SK-N-MC (cell line): ENCODE measurements around the gene PRX.
A peak's percentile ranks its signal among the peaks of the same experiment; 100 is the strongest.

ENCODE experiments used
- DNase-seq: peaks from one replicate; pipeline ENCODE4 v3.0.0-alpha.2; 2011; ENCODE audit warnings: low read depth, low spot score
- H3K27ac ChIP-seq: fragments of 200-600 bp; sonication (generic); 2 replicates; pipeline ENCODE4 v1.5.1; 2016; ENCODE audit warnings: mixed run types
- H3K36me3 ChIP-seq: fragments of 200-600 bp; sonication (generic); 2 replicates; pipeline ENCODE4 v1.6.1; 2017; ENCODE audit warnings: antibody characterized with exemption, low read length, mixed read lengths; ENCODE audit not compliant: insufficient read depth
- H3K4me3 ChIP-seq: fragments of 200-600 bp; sonication (generic); 2 replicates; pipeline ENCODE4 v1.5.1; 2016
- H3K9ac ChIP-seq: fragments of 200-600 bp; sonication (generic); 2 replicates; pipeline ENCODE4 v1.8.0; 2017; ENCODE audit warnings: mixed run types, mixed read lengths; ENCODE audit not compliant: insufficient read length
- H3K9me3 ChIP-seq: fragments of 200-600 bp; sonication (generic); 2 replicates; pipeline ENCODE4 v1.6.1; 2017; ENCODE audit warnings: low read depth, mild to moderate bottlenecking, antibody characterized with exemption, low read length, moderate library complexity, mixed read lengths
- EZH2 ChIP-seq: fragments of 200-600 bp; sonication (generic); IDR thresholded peaks from one replicate; pipeline ENCODE4 v1.6.1; 2017; ENCODE audit warnings: antibody characterized with exemption
- FOXP2 ChIP-seq: optimal IDR thresholded peaks from 2 replicates; pipeline ENCODE3; 2011; ENCODE audit warnings: mild to moderate bottlenecking, moderate library complexity; ENCODE audit not compliant: insufficient read depth; ENCODE audit errors: extremely low read length, control extremely low read depth
- POLR2AphosphoS5 ChIP-seq: IDR thresholded peaks from 2 replicates; pipeline ENCODE4 v1.6.1; 2012; ENCODE audit warnings: mild to moderate bottlenecking, low read depth, low read length, borderline replicate concordance

The PRX gene

DNA sequence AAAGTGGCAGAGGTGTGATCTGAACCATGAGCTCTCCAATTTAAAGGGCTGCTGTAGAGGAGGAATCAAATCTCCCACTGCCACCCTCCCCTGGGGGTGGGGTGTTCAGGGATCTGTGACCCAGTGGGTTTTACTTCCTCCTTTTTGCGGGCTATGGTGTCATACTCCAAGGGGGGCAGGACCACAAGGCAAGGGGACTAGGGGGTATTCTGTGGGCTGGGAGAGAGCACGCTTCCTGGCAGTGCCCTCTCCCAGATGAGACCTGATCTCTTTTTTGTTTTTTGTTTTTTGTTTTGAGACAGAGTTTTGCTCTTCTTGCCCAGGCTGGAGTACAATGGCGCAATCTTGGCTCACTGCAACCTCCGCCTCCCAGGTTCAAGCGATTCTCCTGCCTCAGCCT, 54.4 kb downstream of the PRX start:
- Histone ChIP-seq H3K4me3 (no peak overlapping the region), H3K27ac (no peak overlapping the region), H3K36me3 (no peaks in the 10 kb centered on the region), H3K9me3 (no peaks in the 10 kb centered on the region), H3K9ac (no peak overlapping the region)
- no peak for DNase-seq
- no peak for TF ChIP-seq FOXP2
- TF ChIP-seq POLR2AphosphoS5: no peak
- TF ChIP-seq EZH2: no peak

DNA sequence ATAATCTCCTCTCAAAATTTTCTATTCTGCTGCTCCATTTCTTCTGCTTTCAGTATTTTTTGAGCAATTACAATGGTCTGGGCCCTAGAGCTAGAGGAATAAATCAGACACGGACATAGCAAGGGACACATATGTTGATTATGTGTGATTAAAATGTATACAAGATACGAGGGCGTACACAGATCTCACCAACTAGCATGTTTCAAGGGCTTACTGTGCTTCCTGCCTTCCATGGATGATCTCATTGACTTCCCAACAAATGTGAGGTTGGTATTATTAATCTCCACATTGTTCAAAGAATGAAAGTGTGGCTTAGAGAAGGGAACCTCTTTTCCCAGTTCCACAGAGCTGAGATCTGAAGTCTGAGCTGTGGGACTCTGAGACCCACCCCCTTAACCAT, 55.5 kb downstream of the PRX start:
- H3K36me3 ChIP-seq: no peaks in the 10 kb centered on the region
- no peak for DNase-seq
- peak overlapping the region; percentile 45; the same call in 1 of the 2 replicates for H3K27ac ChIP-seq
- no peak overlapping the region for H3K4me3 ChIP-seq
- TF ChIP-seq POLR2AphosphoS5: no peak
- TF ChIP-seq EZH2: no peak
- TF ChIP-seq FOXP2: no peak
- H3K9ac ChIP-seq: no peak overlapping the region
- no peaks in the 10 kb centered on the region for H3K9me3 ChIP-seq

DNA sequence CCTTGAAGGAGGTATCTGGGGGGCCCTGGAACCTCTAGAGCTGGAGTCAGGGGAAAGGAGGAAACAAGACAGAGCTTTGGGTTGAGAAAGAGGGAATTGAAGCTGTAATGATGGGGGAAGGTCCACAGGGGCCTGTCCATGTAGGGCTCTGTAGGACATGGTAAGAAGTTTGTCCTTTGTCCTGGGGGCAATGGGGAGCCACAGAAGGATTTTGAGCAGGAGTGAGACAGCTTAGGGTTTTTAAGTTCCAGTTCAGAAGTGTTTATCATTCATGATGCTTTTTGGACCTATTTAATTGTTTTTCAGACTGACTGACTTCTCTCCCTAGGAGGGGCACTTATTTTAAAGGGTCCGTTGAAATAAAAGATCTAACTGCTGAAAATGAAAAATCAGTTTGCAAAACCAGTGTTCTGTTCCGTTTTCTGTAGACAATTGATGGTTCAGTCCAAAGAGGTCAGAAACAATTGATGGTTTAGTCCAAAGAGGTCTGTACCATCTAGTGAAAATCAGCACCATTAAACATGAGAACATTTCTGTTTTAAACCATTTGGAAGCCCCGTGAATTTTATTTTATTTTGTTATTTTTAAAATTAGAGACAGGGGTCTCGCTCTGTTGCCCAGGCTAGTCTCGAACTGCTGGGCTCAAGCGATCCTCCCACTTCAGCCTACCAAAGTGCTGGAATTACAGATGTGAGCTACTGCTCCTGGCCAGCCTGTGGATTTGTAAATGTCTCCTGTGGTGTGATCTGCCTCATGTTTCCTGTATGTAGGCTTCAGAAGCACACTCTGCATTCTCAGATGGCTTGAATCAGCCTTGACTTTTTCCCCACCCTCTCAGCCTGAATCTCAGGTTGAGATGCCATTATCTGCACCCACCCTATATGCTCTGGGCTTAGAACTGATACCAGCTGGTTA, 56.2 kb downstream of the PRX start:
- Histone ChIP-seq H3K36me3 (no peaks in the 10 kb centered on the region), H3K27ac (peak overlapping the region; percentile 45; the same call in 1 of the 2 replicates), H3K9ac (no peak overlapping the region), H3K4me3 (no peak overlapping the region), H3K9me3 (no peaks in the 10 kb centered on the region)
- no peak for TF ChIP-seq FOXP2
- TF ChIP-seq POLR2AphosphoS5: no peak
- no peak for TF ChIP-seq EZH2
- no peak for DNase-seq

DNA sequence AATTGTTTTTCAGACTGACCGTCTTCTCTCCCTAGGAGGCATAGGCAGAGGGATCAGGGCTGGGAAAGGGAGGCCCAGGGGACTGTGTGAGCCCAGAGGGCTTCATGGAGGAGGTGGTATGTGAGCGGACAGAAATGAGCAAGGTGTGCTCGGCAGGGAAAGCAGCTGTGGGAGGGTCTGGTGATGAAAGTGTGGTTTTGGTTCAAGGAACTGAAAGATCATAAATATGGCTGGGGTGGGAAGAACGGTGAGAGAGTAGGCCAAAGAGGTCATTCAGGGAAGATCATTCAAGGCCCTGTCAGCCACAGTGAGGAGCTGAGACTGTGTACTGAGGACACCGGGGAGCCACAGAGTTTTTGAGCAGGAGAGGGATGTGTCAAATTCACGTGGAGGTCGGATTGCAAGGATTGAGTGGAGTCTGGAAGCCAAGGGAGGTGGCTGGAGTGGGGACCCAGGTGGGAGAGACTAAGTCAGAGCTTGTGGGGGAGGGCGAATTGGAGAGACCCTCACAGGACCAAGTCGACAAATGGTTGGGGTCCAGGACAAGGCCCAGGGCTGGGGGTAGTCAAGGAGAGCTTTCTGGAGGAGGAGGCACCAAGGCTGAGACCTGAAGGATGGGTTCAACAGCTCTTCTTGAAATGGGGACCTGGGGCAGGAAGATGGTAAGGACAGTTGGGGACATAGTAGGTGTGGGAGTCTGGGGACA, 57.0 kb downstream of the PRX start:
- no peak overlapping the region for H3K27ac ChIP-seq
- no peak overlapping the region for H3K9ac ChIP-seq
- H3K36me3 ChIP-seq: no peaks in the 10 kb centered on the region
- H3K9me3 ChIP-seq: no peaks in the 10 kb centered on the region
- no peak for TF ChIP-seq POLR2AphosphoS5
- no peak for TF ChIP-seq FOXP2
- no peak for TF ChIP-seq EZH2
- H3K4me3 ChIP-seq: no peak overlapping the region
- DNase-seq: no peak

DNA sequence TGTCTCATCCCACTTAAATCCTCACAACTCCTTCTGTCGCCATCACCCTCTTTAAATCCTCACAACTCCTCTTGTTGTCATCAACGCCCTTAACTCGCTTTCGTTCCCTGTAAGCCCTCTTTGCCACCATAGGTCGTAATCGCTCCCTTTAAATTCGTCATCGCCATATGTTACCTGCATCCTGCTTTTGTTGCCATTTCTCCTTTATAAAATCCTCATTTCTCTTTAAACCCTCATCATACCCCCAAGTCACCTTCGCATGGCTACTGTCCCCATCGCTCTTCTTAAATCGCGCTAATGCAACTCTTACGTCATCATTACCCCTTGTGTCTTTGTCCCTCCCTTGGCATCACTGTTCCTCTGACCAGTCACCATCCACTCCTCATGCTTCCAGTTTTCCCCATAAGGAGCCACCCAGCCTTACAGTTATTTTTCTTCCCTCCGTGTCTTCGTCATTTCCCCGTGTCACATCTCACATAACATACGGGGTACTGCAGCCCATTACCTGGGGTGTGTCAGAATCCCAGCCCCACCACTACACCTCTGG, 64.1 kb downstream of the PRX start:
- Histone ChIP-seq H3K9me3 (no peaks in the 10 kb centered on the region), H3K27ac (no peak overlapping the region), H3K4me3 (peak overlapping the region; percentile 94), H3K9ac (peak overlapping the region; percentile 86), H3K36me3 (no peaks in the 10 kb centered on the region; the same call in 1 of the 2 replicates)
- TF ChIP-seq POLR2AphosphoS5 (no peak), FOXP2 (no peak), EZH2 (no peak)
- no peak for DNase-seq

DNA sequence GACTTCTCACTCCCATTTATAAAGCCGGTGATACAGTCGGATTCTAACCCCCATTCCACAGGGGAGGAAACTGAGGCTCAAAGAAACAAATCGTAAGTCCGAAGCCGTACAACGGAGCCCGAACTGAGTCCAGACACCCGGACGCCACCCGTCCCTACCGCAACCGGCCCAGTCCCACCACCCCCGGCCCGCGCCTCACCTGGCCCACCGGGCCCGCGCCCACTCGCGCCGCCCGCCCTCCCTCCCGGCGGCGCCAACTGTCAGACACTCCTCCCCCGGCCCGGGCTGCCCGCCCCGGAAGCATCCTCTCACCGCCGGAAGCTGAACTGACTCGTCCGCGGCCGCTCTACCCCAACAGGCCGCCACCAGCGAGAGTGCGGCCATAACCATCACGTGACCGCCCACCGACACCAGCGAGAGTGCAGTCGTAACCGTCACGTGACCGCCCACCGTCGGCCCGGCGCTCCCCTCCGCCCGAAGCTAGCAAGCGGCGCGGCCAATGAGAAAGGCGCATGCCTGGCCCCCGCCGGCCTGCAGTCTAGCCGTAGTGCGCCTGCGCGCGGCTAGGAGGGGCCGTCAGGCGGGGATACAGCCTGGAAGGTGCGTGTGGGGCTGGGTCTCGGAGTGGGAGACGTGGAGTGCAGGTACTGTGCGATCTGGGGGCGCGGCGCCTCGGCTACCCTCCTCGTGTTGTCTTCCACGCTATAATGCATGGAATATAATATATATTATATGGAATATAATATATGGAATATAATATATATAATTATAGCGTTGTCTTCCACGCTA, 64.9 kb downstream of the PRX start, which contains the start of the genes C19orf47 and PLD3:
C19orf47 (minus strand) TSS at position 273 of the 789 bp plus-strand sequence. CDS start 6,540 bp downstream, outside the sequence.
PLD3 (plus strand) TSS at position 571 of the 789 bp plus-strand sequence. CDS start 17,789 bp downstream, outside the sequence.
- Histone ChIP-seq H3K27ac (peak within 1 kb of the TSS; percentile 67; the same call in 1 of the 2 replicates), H3K36me3 (no peaks in the 10 kb centered on the region; the same call in 1 of the 2 replicates), H3K9ac (peak within 1 kb of the TSS; percentile 94), H3K4me3 (peak within 1 kb of the TSS; percentile 94), H3K9me3 (no peaks in the 10 kb centered on the region)
- peak; percentile 87 for DNase-seq
- TF ChIP-seq FOXP2: no peak
- TF ChIP-seq POLR2AphosphoS5: peak; percentile 97

DNA sequence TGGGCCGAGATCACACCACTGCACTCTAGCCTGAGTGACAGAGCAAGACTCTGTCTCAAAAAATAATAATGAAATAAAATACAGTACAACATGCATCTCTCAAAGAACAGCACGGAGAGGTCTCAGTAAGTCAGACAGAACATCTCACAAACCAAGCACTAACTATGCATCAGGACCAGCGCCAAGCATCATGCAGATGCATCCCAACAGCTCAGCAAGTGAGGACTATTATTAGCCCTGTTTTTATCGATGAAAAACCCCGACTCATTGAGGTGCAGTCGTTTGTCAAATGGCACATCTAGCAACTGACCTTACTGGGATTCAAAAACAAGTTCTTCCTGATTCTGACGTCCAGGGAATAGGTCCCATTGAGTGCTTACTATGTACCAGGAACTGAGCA, 68.8 kb downstream of the PRX start:
- H3K27ac ChIP-seq: no peak overlapping the region
- H3K9me3 ChIP-seq: no peaks in the 10 kb centered on the region
- no peak overlapping the region for H3K9ac ChIP-seq
- no peak for TF ChIP-seq FOXP2
- no peak for DNase-seq
- H3K36me3 ChIP-seq: peaks cover 7% of the 10 kb centered on the region; the same call in 1 of the 2 replicates
- H3K4me3 ChIP-seq: no peak overlapping the region
